EH (cell line): Measurements from ENCODE around the gene BCAR3.

Source experiments
- DNase-seq: peaks from one replicate; pipeline ENCODE4 v3.0.0-alpha.2; 2015; ENCODE audit warnings: low read depth

The BCAR3 gene

GRCh38 chr1:93616221-93616995, 65.2 kb downstream of the BCAR3 start:
- peak; percentile 37 for DNase-seq

GRCh38 chr1:93615582-93616150, 66.0 kb downstream of the BCAR3 start:
- DNase-seq = peak; percentile 93

- peak; percentile 95 for DNase-seq
Measured at GRCh38 chr1:93614986-93615581, 66.6 kb downstream of the BCAR3 start.

- no peak for DNase-seq
Measured at GRCh38 chr1:93614541-93614940, 67.1 kb downstream of the BCAR3 start.

GRCh38 chr1:93613898-93614297, 67.7 kb downstream of the BCAR3 start:
- DNase-seq = peak; percentile 71

- no peak for DNase-seq
Measured at GRCh38 chr1:93612510-93612909, 69.1 kb downstream of the BCAR3 start.

- no peak for DNase-seq
Measured at GRCh38 chr1:93611668-93612067, 70.0 kb downstream of the BCAR3 start.

GRCh38 chr1:93609536-93609935, 72.1 kb downstream of the BCAR3 start:
- no peak for DNase-seq

GRCh38 chr1:93608187-93609109, 73.2 kb downstream of the BCAR3 start:
- peak; percentile 79 for DNase-seq

GRCh38 chr1:93607814-93608186, 73.8 kb downstream of the BCAR3 start:
- peak; percentile 75 for DNase-seq

GRCh38 chr1:93605812-93606512, 75.7 kb downstream of the BCAR3 start:
- peak; percentile 96 for DNase-seq

GRCh38 chr1:93605026-93605568, 76.5 kb downstream of the BCAR3 start:
- DNase-seq = no peak

- no peak for DNase-seq
Measured at GRCh38 chr1:93604411-93604810, 77.2 kb downstream of the BCAR3 start.

GRCh38 chr1:93603601-93604000, 78.0 kb downstream of the BCAR3 start:
- peak; percentile 56 for DNase-seq

- DNase-seq = no peak
Measured at GRCh38 chr1:93603106-93603505, 78.5 kb downstream of the BCAR3 start.

- no peak for DNase-seq
Measured at GRCh38 chr1:93602101-93602500, 79.5 kb downstream of the BCAR3 start.

GRCh38 chr1:93601686-93602085, 80.0 kb downstream of the BCAR3 start:
- no peak for DNase-seq

GRCh38 chr1:93600663-93601062, 81.0 kb downstream of the BCAR3 start:
- no peak for DNase-seq

- no peak for DNase-seq
Measured at GRCh38 chr1:93599479-93599878, 82.2 kb downstream of the BCAR3 start.

- DNase-seq = no peak
Measured at GRCh38 chr1:93598861-93599439, 82.7 kb downstream of the BCAR3 start.

- DNase-seq = peak; percentile 25
Measured at GRCh38 chr1:93598396-93598795, 83.2 kb downstream of the BCAR3 start.
